Measurements from ENCODE around the gene BTBD6.
"Not testable (repeated sequence)": the region's sequence is repeated elsewhere in the genome, so short reads cannot be mapped to it uniquely, and the experiment has no call there.

BTBD6 gene

DNA sequence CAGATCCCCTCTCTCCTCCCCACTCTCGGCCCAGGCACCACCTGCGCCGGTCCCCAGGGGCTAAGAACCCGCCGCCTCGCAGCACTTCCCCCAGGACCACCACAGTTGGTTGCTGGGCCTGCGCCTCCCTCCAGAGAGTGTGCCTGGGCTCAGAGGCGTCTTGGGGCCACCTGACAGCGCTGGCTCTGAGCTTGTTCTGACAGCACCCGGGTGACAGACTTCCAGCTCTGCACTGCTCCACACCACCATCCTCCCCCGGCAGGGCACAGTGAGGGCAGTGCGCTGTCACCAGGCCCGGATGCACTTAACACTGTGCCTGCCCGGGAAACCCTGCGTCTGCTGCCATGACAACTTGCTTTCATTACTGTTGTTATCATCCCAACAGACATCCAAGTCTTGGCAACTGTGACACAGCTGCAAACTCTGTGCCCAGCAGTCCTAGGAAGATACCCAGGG lies 45.8 kb downstream of the BTBD6 start:
- DNase-seq (ENCODE audit: low read depth in 2 of 2), result no peak

DNA sequence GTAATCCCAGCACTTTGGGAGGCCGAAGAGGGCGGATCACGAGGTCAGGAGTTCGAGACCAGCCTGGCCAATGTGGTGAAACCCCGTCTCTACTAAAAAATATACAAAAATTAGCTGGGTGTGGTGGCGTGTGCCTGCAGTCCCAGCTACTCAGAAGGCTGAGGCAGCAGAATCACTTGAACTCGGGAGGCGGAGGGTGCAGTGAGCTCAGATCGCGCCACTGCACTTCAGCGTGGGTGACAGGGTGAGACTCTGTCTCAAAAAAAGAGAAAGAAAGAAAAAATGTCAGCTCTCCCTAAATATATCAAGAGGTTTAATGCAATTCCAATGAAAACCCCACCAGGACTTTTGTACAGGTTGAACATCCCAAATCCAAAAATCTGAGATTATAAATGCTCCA lies 49.0 kb downstream of the BTBD6 start:
- DNase-seq (ENCODE audit: low read depth in 2 of 2), result not testable (repeated sequence)

DNA sequence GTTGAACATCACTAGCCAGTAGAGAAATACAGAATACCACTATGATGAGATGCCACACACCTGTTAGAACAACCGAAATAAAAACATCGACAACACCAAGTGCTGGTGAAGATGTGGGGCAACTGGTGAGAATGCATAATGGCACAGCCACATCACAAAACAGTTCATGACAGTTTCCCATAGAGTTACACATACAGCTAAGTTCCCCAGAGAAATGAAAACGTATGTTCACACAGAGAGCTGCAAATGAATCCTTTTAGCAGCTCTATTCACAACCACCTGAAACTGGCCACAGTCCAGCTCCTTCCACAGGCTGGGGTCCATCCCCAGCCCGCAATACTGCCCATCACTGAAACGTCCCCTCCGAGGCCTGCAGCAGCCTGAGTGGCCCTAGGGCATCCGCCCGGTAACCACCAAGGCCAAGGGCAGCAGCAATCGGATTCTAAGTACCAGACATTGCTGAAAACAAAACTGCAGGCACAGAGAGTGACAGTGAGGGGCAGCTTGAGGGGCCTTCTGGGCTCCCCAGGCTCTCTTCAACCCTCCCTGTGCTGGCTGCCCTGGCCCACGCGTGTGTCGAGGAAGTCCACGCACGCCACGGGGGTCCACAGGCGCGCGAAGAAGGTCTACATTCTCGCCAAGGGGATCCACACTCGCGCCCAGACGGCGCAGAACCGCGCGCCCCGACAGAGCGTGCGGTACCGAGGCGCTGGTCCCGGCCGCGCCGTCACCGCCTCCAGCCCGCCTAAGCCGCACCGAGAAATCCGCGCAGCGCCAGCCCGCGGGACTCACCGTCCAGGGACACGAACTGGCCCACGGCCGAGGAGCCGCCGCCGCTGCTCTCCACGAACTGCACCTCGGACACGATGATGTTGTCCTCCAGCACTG lies 51.6 kb downstream of the BTBD6 start:
- no peak for DNase-seq (ENCODE audit: low read depth in 2 of 2)
